NCI-H2196 (cell line): ENCODE measurements around the gene AIF1L.

Source experiments
- DNase-seq: peaks from one replicate; lab custom pipeline; 2025; ENCODE audit not compliant: unreplicated experiment; lab: John Stamatoyannopoulos, UW

AIF1L gene

GRCh38 chr9:131096269-131097125, at the start of gene AIF1L:
Gene AIF1L (plus strand): TSS chr9:131096531. CDS start chr9:131096630, 99 bp downstream.
- peak; percentile 74 for DNase-seq

GRCh38 chr9:131046581-131047202, 49.6 kb upstream of the AIF1L start:
- DNase-seq = peak; percentile 78

- no peak for DNase-seq
These were observed 48.0 kb upstream of the AIF1L start for GRCh38 chr9:131048332-131048731.

- no peak for DNase-seq
These were observed 47.5 kb upstream of the AIF1L start for GRCh38 chr9:131048820-131049219.

- DNase-seq = no peak
These were observed 46.3 kb upstream of the AIF1L start for GRCh38 chr9:131049829-131050715.

- DNase-seq = no peak
These were observed 45.5 kb upstream of the AIF1L start for GRCh38 chr9:131050831-131051230.

GRCh38 chr9:131051592-131052517, 44.5 kb upstream of the AIF1L start:
- no peak for DNase-seq

- DNase-seq = no peak
These were observed 42.4 kb upstream of the AIF1L start for GRCh38 chr9:131053896-131054295.

GRCh38 chr9:131056781-131057506, 39.4 kb upstream of the AIF1L start:
- no peak for DNase-seq

GRCh38 chr9:131060900-131061630, 35.3 kb upstream of the AIF1L start:
- no peak for DNase-seq

GRCh38 chr9:131062969-131063368, 33.4 kb upstream of the AIF1L start:
- DNase-seq = no peak

- DNase-seq = no peak
These were observed 30.7 kb upstream of the AIF1L start for GRCh38 chr9:131065599-131065998.

GRCh38 chr9:131067625-131068024, 28.7 kb upstream of the AIF1L start:
- no peak for DNase-seq

GRCh38 chr9:131068076-131068816, 28.1 kb upstream of the AIF1L start:
- no peak for DNase-seq

GRCh38 chr9:131069699-131070098, 26.6 kb upstream of the AIF1L start:
- no peak for DNase-seq

- DNase-seq = no peak
These were observed 24.0 kb upstream of the AIF1L start for GRCh38 chr9:131072107-131072870.

- no peak for DNase-seq
These were observed 23.5 kb upstream of the AIF1L start for GRCh38 chr9:131072871-131073237.
